Calu3 (cell line): ENCODE data around the gene BEAN1. TPM values are rescaled to one million over a fixed set of nuclear protein-coding genes. Genes with fewer than 3 reads are reported as not detected.

Experiments used
- BruUV-seq: library from RNA; stranded (reverse); fragments of 400-500 nt; replicated peaks from 2 replicates; lab custom pipeline; 2021; lab: Mats Ljungman, UMichigan
- CTCF ChIA-PET: fragments of 300-600 bp; sonication (Branson Sonifier 250); formaldehyde crosslinking; loops from one replicate; lab custom pipeline; 2022; ENCODE audit warnings: antibody characterized with exemption; lab: Charles Lee
- DNase-seq: peaks from one replicate; pipeline ENCODE4 v3.0.0; 2022
- H3K27ac Mint-ChIP-seq: one replicate; pipeline ENCODE4 v1.8.0; 2022; ENCODE audit warnings: mixed read lengths; ENCODE audit not compliant: unreplicated experiment
- H3K27me3 Mint-ChIP-seq: one replicate; pipeline ENCODE4 v1.8.0; 2022; ENCODE audit warnings: mixed read lengths; ENCODE audit not compliant: unreplicated experiment
- H3K36me3 Mint-ChIP-seq: one replicate; pipeline ENCODE4 v1.8.0; 2022; ENCODE audit warnings: mild to moderate bottlenecking, moderate library complexity, mixed read lengths; ENCODE audit not compliant: insufficient read depth, unreplicated experiment
- H3K4me1 Mint-ChIP-seq: one replicate; pipeline ENCODE4 v1.8.0; 2022; ENCODE audit warnings: mild to moderate bottlenecking, low read depth, mixed read lengths; ENCODE audit not compliant: unreplicated experiment
- H3K4me3 Mint-ChIP-seq: one replicate; pipeline ENCODE4 v1.8.0; 2022; ENCODE audit warnings: mild to moderate bottlenecking, low read depth, moderate library complexity, mixed read lengths; ENCODE audit not compliant: unreplicated experiment
- H3K9me3 Mint-ChIP-seq: one replicate; pipeline ENCODE4 v1.8.0; 2022; ENCODE audit warnings: low read depth, mixed read lengths; ENCODE audit not compliant: unreplicated experiment
- intact Hi-C: fragments of 100-400 bp; cut with micrococcal nuclease; formaldehyde crosslinking; loops from one replicate; pipeline ENCODE4 v1.10.0; 2022; ENCODE audit not compliant: unreplicated experiment
- total RNA-seq: library from RNA; stranded (reverse); gene quantifications from 2 replicates; pipeline ENCODE4 v1.2.3, GENCODE V29; 2022
- TF ChIP-seq, protein P1 (sequence below): fragments of 200-600 bp; IDR thresholded peaks from one replicate; pipeline ENCODE4 v1.8.0; 2022; ENCODE audit warnings: antibody characterized with exemption; ENCODE audit not compliant: unreplicated experiment

Gene BEAN1
- total RNA-seq, 1 experiment from 2014 or later: 3.1 TPM

DNA sequence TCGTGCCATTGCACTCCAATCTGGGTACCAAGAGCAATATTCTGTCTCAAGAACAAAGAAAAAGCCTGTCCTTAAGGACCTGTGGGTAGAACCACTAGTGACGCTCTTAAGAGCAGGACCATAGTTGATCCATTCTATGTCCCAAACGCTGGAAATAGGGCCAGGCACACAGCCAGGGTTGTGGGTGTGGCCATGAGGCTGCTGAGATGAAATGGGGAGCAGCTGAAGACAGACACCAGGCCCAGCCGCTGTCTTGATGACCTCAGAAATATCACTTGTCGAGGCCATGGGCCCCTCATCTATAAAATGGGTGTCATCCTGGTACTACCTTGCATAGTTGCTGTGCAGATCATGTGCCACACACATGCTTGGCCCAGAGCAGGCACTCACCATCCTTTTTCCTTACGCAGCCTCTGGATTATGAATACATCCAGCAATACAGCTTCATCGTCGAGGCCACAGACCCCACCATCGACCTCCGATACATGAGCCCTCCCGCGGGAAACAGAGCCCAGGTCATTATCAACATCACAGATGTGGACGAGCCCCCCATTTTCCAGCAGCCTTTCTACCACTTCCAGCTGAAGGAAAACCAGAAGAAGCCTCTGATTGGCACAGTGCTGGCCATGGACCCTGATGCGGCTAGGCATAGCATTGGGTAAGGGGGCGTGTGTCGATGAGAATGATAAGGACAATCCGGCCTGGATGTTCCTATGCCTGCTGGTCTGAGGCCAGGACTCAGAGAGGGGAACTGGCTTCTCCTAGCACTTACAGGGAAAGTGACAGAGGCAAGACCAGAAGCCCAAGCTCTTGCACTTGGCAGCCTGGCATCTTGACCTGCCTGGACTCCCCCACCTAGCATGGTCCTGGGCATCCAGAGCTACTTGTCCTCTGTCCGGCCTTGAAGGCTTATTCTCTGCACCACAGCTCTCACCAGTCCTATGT lies 35.1 kb upstream of the BEAN1 start:
- H3K9me3 Mint-ChIP-seq: no peaks in the 10 kb centered on the region
- TF ChIP-seq, protein P1, sequence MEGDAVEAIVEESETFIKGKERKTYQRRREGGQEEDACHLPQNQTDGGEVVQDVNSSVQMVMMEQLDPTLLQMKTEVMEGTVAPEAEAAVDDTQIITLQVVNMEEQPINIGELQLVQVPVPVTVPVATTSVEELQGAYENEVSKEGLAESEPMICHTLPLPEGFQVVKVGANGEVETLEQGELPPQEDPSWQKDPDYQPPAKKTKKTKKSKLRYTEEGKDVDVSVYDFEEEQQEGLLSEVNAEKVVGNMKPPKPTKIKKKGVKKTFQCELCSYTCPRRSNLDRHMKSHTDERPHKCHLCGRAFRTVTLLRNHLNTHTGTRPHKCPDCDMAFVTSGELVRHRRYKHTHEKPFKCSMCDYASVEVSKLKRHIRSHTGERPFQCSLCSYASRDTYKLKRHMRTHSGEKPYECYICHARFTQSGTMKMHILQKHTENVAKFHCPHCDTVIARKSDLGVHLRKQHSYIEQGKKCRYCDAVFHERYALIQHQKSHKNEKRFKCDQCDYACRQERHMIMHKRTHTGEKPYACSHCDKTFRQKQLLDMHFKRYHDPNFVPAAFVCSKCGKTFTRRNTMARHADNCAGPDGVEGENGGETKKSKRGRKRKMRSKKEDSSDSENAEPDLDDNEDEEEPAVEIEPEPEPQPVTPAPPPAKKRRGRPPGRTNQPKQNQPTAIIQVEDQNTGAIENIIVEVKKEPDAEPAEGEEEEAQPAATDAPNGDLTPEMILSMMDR: no peak
- intact Hi-C loops: no loop called here
- CTCF ChIA-PET: interaction anchor here (0.6 to 0.7 kb wide), 2 partner anchors 20 to 781 kb away, joined by 3 read pairs; no protein-coding TSS in a partner anchor
- DNase-seq: no peak
- H3K36me3 Mint-ChIP-seq: no peaks in the 10 kb centered on the region
- no peak overlapping the region for H3K27ac Mint-ChIP-seq
- no TSS peak for BruUV-seq
- H3K4me1 Mint-ChIP-seq: no peaks in the 10 kb centered on the region
- peaks cover 47% of the 10 kb centered on the region for H3K27me3 Mint-ChIP-seq
- H3K4me3 Mint-ChIP-seq: no peak overlapping the region

DNA sequence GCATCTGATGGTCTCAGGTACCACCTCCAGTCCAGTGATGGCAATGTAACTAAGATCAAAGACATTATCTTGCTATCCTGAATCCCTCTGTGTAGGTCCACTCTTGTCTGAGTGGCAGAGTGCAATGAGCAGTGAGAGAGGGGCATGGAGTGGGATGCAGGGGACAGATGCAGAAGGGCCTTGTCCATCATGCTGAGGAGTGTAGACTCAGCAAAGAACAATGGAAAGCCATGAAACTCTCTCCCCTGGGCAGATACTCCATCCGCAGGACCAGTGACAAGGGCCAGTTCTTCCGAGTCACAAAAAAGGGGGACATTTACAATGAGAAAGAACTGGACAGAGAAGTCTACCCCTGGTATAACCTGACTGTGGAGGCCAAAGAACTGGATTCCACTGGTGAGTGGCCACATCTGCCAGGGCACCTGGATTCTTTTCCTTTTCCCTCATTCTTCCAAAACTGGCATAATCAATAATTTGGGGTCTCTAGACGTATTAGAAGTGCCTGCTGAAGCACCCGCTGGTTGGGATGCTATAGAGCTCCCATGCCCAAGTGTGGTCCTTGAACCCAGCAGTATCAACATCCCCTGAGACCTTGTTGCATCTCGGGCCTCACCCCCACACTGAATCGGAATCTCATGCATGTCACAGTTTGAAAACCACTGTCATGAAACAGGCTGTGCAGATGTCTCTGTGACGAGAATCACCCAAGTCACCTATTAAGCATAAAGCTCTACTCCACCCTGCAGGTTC lies 31.1 kb upstream of the BEAN1 start:
- no peaks in the 10 kb centered on the region for H3K36me3 Mint-ChIP-seq
- BruUV-seq: no TSS peak
- TF ChIP-seq, protein P1: no peak
- intact Hi-C loops: no loop called here
- H3K27ac Mint-ChIP-seq: no peak overlapping the region
- CTCF ChIA-PET: interaction anchor here (0.7 kb wide), 1 partner anchor 448 kb away, joined by 6 read pairs; no protein-coding TSS in a partner anchor
- H3K27me3 Mint-ChIP-seq: peaks cover 28% of the 10 kb centered on the region
- no peak overlapping the region for H3K4me3 Mint-ChIP-seq
- no peak for DNase-seq
- H3K4me1 Mint-ChIP-seq: no peaks in the 10 kb centered on the region
- no peaks in the 10 kb centered on the region for H3K9me3 Mint-ChIP-seq

DNA sequence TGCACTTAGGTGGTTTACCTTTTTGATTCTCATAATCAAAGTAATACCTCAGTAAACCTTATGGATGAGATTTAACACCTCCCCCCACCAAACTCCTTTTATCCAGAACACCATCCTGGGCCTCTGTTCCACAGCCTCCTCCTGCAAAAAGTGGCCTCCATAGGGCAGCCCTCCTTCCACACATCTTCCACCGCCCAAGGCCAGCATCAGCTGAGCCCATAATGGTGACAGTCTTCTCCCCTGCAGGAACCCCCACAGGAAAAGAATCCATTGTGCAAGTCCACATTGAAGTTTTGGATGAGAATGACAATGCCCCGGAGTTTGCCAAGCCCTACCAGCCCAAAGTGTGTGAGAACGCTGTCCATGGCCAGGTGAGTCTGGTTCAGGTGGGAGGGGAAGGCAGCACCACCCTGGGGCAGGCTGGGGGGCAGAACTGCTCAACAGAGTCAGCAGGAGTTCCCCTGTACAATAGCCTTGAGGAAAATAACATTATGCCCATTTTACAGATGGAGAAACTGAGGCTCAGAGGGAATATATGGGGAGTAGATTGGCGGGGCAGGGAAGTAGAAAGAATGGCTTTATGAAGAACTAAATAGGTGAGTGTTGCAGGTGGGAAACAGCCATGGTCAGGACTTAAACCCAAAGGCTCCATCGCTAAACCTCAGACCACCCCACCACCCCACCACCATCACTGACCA lies 29.2 kb upstream of the BEAN1 start:
- DNase-seq: no peak
- Mint-ChIP-seq H3K27me3 (peaks cover 28% of the 10 kb centered on the region), H3K4me3 (no peak overlapping the region), H3K9me3 (no peaks in the 10 kb centered on the region), H3K36me3 (no peaks in the 10 kb centered on the region), H3K4me1 (no peaks in the 10 kb centered on the region), H3K27ac (no peak overlapping the region)
- CTCF ChIA-PET: no interaction called here
- TF ChIP-seq, protein P1: no peak
- no TSS peak for BruUV-seq
- intact Hi-C loops: no loop called here

DNA sequence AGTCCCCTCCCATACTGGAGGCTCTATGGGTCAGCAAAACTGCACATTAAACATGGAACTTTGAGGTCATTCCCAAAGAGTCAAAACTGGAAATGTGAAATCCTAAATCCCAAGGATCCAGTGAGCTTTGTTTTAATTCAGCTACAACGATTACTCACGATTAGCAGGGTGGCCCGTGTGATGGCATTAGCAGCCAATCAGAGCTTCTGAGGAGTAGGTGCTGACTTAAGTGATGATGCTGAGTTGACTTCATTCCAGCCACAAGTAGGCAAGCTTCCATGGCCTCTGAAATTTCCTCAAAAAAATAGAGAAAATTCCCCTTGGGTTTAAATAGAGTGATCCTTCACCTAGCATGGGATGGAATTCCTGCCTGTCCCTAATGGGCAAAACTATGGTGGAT lies 28.1 kb upstream of the BEAN1 start:
- TF ChIP-seq, protein P1: no peak
- no peak for DNase-seq
- Mint-ChIP-seq H3K27me3 (peaks cover 35% of the 10 kb centered on the region), H3K4me1 (no peaks in the 10 kb centered on the region), H3K4me3 (no peak overlapping the region), H3K27ac (no peak overlapping the region), H3K9me3 (no peaks in the 10 kb centered on the region), H3K36me3 (peaks cover 3% of the 10 kb centered on the region)
- CTCF ChIA-PET: no interaction called here
- intact Hi-C loops: no loop called here
- no TSS peak for BruUV-seq
